Suprapubic skin (tissue), 4 donors: ENCODE data around the gene SNX14. TPM values are rescaled to one million over a fixed set of nuclear protein-coding genes. Genes with fewer than 3 reads are reported as not detected.

Experiments used
- DNase-seq, 2 donors: peaks; one replicate each; pipeline ENCODE4 v3.0.0-alpha.2; 2019; ENCODE audit warnings: low spot score in 2 of 2
- H3K27ac ChIP-seq: fragments of 200-600 bp; sonication (generic); one replicate; pipeline ENCODE4 v1.5.1; 2019
- H3K27me3 ChIP-seq: fragments of 200-600 bp; sonication (generic); one replicate; pipeline ENCODE4 v1.5.1; 2019
- H3K36me3 ChIP-seq: fragments of 200-600 bp; sonication (generic); one replicate; pipeline ENCODE4 v1.5.1; 2019
- H3K4me1 ChIP-seq: fragments of 200-600 bp; sonication (generic); one replicate; pipeline ENCODE4 v1.5.1; 2019
- H3K4me3 ChIP-seq: fragments of 200-600 bp; sonication (generic); one replicate; pipeline ENCODE4 v1.5.1; 2019; ENCODE audit warnings: mild to moderate bottlenecking
- H3K9me3 ChIP-seq: fragments of 200-600 bp; sonication (generic); one replicate; pipeline ENCODE4 v1.5.1; 2019
- EP300 ChIP-seq: sonication (generic); formaldehyde crosslinking; IDR thresholded peaks from one replicate; pipeline ENCODE4 v1.6.1; 2017; ENCODE audit warnings: antibody characterized with exemption
- POLR2A ChIP-seq, 2 donors: fragments of 450-650 bp; IDR thresholded peaks; one replicate each; pipeline ENCODE4 v1.6.1; 2017; ENCODE audit warnings: antibody characterized with exemption in 2 of 2, mild to moderate bottlenecking in 2 of 2, moderate library complexity in 2 of 2
- POLR2AphosphoS5 ChIP-seq, 3 donors: sonication (generic); formaldehyde crosslinking; IDR thresholded peaks; one replicate each; pipeline ENCODE4 v1.6.1; 2017; ENCODE audit warnings: antibody characterized with exemption in 3 of 3
- WGBS: methylation state at CpG from one replicate; pipeline ENCODE4 v1.1.5; 2018; 5-methylcytosine and 5-hydroxymethylcytosine counted together
- total RNA-seq, 4 donors: library from RNA; depleted of rRNA; stranded (reverse); fragments of >200 nt; gene quantifications; one replicate each; pipeline ENCODE4 v1.1.0, GENCODE V29; 2016
- TF ChIP-seq, protein P1 (sequence below), 2 donors: fragments of 200-600 bp in 1 of 2; fragments of 450-650 bp in 1 of 2; sonication (generic) in 1 of 2; IDR thresholded peaks; one replicate each; pipeline ENCODE4 v1.5.1; 2016 to 2019; ENCODE audit warnings: antibody characterized with exemption in 2 of 2, mild to moderate bottlenecking in 1 of 2, moderate library complexity in 1 of 2

Gene SNX14
- total RNA-seq, 4 donors from 2014 or later: 30.3 to 125 (median 47.8) TPM

DNA sequence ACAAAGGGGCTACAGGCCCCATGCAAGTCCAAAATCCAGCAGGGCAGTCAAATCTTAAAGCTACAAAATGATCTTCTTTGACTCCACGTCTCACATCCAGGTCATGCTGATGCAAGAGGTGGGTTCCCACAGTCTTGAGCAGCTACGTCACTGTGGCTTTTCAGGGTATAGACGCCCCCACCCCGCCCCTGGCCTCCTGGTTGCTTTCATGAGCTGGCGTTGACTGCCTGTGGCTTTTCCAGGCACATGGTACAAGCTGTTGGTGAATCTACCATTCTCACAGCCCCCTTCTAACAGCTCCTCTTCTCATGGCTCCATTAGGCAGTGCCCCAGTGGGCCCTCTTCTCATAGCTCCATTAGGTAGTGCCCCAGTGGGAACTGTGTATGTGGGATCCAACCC lies 96.8 kb downstream of the SNX14 start:
- 94% methylated on average over 5 of the region's 5 CpGs for WGBS
- Histone ChIP-seq H3K4me1 (no peaks in the 10 kb centered on the region), H3K4me3 (no peak overlapping the region), H3K36me3 (no peaks in the 10 kb centered on the region), H3K27me3 (no peaks in the 10 kb centered on the region), H3K9me3 (no peaks in the 10 kb centered on the region), H3K27ac (no peak overlapping the region)
- TF ChIP-seq, protein P1, sequence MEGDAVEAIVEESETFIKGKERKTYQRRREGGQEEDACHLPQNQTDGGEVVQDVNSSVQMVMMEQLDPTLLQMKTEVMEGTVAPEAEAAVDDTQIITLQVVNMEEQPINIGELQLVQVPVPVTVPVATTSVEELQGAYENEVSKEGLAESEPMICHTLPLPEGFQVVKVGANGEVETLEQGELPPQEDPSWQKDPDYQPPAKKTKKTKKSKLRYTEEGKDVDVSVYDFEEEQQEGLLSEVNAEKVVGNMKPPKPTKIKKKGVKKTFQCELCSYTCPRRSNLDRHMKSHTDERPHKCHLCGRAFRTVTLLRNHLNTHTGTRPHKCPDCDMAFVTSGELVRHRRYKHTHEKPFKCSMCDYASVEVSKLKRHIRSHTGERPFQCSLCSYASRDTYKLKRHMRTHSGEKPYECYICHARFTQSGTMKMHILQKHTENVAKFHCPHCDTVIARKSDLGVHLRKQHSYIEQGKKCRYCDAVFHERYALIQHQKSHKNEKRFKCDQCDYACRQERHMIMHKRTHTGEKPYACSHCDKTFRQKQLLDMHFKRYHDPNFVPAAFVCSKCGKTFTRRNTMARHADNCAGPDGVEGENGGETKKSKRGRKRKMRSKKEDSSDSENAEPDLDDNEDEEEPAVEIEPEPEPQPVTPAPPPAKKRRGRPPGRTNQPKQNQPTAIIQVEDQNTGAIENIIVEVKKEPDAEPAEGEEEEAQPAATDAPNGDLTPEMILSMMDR (IDR thresholded peaks at IDR 0.05): no peak
- TF ChIP-seq POLR2A (IDR thresholded peaks at IDR 0.05): no peak
- TF ChIP-seq POLR2AphosphoS5 (IDR thresholded peaks at IDR 0.05): no peak
- no peak for TF ChIP-seq EP300
- no peak for DNase-seq

DNA sequence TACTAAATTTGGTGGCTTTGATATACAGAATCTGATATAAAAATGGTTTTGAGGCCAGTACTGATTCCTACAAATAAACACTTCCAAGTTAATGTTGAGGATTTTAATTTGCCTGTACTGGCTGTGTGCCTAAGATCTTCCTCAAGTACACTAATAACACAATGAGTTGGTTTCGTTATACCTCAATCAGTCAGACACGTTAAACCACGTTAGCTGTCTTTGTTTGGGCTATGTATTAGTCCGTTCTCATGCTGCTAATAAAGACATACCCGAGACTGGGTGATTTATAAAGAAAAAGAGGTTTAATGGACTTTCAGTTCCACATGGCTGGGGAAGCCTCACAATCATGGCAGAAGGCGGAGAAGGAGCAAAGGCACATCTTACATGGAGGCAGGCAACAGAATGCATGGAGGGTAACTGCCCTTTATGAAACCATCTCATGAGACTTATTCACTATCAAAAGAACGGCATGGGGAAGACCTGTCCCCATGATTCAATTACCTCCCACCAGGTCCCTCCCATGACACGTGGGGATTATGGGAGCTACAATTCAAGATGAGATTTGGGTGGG lies 97.6 kb downstream of the SNX14 start:
- TF ChIP-seq, protein P1 (IDR thresholded peaks at IDR 0.05): no peak
- TF ChIP-seq POLR2A (IDR thresholded peaks at IDR 0.05) (no peak), EP300 (no peak), POLR2AphosphoS5 (IDR thresholded peaks at IDR 0.05) (no peak)
- H3K9me3 ChIP-seq: no peaks in the 10 kb centered on the region
- H3K27ac ChIP-seq: no peak overlapping the region
- H3K4me1 ChIP-seq: no peaks in the 10 kb centered on the region
- H3K27me3 ChIP-seq: no peaks in the 10 kb centered on the region
- no peaks in the 10 kb centered on the region for H3K36me3 ChIP-seq
- H3K4me3 ChIP-seq: no peak overlapping the region
- DNase-seq: no peak
- WGBS: 89% methylated on average over 8 of the region's 8 CpGs

DNA sequence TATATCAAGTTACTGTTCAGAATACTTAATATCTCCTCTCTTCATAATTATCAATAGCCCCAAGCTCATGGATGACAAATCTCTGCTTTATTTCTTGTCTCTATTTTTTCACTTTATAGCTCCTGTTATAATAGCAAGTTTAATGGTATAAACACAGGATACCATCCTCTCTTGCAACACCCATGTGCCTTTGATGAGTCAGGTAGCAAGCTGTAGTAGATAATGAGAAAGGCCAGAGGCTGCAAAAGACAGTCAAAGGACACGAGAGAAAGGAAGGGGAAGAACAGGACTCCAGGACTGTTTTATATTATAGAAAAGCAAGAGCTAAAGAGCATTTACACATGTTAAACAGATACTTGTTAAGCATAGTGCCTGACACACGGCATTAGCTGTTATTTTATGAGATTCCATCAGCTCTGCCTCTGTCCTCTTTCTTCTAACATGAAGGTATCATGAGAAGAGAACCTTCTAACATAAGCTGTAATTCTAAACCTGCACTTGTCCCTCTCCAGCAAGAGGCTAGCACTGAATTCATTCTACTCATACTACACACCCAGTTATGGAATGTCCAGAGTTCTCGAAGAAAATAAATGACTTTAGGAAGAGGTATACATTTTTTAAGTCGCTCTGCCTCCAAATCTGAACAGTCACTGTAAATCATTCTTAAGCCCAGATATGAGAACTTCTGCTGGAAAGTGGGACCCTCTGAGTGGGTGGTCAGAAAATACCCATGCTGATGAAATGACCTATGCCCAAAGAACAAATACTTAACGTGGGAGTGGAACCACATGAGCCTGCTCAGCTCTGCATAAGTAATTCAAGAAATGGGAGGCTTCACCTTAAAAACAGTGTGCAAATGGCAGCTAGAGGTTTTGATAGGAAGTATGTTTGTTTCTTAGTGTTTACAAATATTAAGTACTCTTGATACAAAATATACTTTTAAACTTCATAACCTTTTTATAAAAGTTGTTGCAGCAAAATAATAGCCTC lies 98.8 kb downstream of the SNX14 start:
- 56% methylated on average over 5 of the region's 5 CpGs for WGBS
- Histone ChIP-seq H3K4me1 (no peaks in the 10 kb centered on the region), H3K36me3 (no peaks in the 10 kb centered on the region), H3K9me3 (no peaks in the 10 kb centered on the region), H3K27me3 (no peaks in the 10 kb centered on the region), H3K4me3 (no peak overlapping the region), H3K27ac (no peak overlapping the region)
- no peak for TF ChIP-seq EP300
- no peak for TF ChIP-seq POLR2AphosphoS5 (IDR thresholded peaks at IDR 0.05)
- TF ChIP-seq, protein P1 (IDR thresholded peaks at IDR 0.05): no peak
- TF ChIP-seq POLR2A (IDR thresholded peaks at IDR 0.05): no peak
- no peak for DNase-seq

DNA sequence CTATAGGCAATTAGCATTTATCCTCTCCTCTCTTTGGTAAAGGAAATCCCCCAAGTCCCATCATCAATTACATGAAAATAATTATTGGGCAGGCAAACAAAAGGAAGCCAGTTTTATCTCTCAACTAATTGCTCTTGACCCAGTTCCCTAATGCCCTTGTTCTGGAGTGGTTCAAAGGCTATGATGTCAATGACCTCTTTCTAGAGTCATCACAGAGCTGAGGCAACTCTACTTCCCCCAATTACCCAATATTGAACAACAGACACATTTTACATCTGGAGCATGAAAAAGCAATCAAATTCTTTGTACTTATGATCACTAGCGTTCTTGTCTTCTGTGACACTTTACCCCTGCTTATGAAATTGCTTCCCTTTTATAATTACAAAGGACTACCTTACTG lies 100.3 kb downstream of the SNX14 start:
- Histone ChIP-seq H3K9me3 (no peaks in the 10 kb centered on the region), H3K27me3 (no peaks in the 10 kb centered on the region), H3K36me3 (no peaks in the 10 kb centered on the region), H3K4me1 (no peaks in the 10 kb centered on the region), H3K27ac (no peak overlapping the region), H3K4me3 (no peak overlapping the region)
- no peak for TF ChIP-seq POLR2AphosphoS5 (IDR thresholded peaks at IDR 0.05)
- TF ChIP-seq, protein P1 (IDR thresholded peaks at IDR 0.05): no peak
- TF ChIP-seq EP300: no peak
- TF ChIP-seq POLR2A (IDR thresholded peaks at IDR 0.05): no peak
- no peak for DNase-seq
- 83% methylated on average over 1 of the region's 1 CpG for WGBS
